Measurements from ENCODE around the gene KCTD21.

GRCh38 chr11:78189174-78189724, 823 bp upstream of the KCTD21 start:
- TF ChIP-seq, protein P1, sequence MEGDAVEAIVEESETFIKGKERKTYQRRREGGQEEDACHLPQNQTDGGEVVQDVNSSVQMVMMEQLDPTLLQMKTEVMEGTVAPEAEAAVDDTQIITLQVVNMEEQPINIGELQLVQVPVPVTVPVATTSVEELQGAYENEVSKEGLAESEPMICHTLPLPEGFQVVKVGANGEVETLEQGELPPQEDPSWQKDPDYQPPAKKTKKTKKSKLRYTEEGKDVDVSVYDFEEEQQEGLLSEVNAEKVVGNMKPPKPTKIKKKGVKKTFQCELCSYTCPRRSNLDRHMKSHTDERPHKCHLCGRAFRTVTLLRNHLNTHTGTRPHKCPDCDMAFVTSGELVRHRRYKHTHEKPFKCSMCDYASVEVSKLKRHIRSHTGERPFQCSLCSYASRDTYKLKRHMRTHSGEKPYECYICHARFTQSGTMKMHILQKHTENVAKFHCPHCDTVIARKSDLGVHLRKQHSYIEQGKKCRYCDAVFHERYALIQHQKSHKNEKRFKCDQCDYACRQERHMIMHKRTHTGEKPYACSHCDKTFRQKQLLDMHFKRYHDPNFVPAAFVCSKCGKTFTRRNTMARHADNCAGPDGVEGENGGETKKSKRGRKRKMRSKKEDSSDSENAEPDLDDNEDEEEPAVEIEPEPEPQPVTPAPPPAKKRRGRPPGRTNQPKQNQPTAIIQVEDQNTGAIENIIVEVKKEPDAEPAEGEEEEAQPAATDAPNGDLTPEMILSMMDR (IDR thresholded peaks at IDR 0.05; ENCODE audit: low read length): no peak
- TF ChIP-seq EZH2 (optimal IDR thresholded peaks at IDR 0.05; ENCODE audit: low read depth, low read length): no peak
